ENCODE data around the gene LTBP2.

LTBP2 gene

DNA sequence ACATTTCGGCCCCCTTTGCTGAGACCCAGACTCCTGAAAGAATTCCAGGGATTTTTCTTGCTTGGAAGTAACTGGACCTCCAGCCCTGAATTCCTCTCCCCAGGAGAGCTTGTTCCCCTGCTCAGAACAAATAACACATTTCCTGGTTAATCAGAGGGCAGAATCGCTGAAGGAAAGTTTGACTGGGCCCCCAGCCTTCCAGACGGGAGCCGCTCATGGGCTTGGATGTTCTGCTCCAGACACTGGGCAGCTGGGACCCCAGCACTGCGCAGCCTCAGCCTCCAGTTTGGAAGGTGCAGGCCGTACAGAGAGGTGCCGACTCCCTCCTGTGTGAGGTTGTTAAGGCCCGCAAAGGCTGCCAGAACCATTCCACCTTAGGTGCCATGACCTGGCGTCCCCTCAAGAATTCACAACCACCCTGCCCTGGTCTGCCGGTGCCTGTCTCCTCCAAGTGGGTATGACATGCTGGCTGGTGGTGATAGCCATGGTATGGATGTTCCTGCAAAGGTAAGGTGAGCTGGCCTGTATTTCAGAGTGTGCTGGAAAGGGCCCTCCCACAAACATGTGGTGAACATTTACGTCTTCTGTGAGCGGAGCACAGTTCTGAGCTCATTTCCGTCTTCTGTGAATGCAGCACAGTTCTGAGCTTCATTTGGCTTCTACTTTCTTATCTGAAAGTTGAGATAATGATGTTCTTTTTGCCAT is 5.1 kb upstream of the LTBP2 start:
- Histone ChIP-seq H3K9me3 (ENCODE audit: control insufficient read depth, low read length) (no peaks in the 10 kb centered on the region), H3K36me3 (ENCODE audit: control insufficient read depth, insufficient read depth, low read length) (no peaks in the 10 kb centered on the region), H3K27me3 (ENCODE audit: control insufficient read depth, insufficient read depth, low read length) (peaks cover 51% of the 10 kb centered on the region), H3K9ac (ENCODE audit: low read length) (no peak overlapping the region), H3K4me3 (ENCODE audit: low read length) (no peak overlapping the region), H3K4me1 (ENCODE audit: control insufficient read depth, insufficient read depth, low read length) (peaks cover 33% of the 10 kb centered on the region)

DNA sequence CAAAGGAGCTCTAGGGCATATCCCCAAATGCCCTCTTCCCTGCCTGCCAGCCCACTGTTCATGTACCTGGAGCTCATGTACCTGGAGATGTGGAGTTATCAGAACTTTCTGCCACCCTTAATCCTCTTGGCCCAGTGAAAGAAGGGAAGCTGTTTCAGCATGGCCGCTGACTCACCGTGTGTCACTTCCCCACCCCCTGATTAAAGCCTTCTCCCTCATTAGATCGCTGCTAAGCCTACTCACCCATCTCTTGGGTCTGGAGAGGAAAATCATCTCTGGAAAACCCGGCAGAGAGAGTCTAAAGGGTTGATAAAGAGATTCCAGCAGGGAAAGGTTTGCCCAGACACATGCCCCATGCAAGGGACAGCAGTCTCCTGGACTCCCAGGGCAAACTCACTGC is 4.5 kb upstream of the LTBP2 start:
- no peaks in the 10 kb centered on the region for H3K9me3 ChIP-seq (ENCODE audit: control insufficient read depth, low read length)
- H3K9ac ChIP-seq (ENCODE audit: low read length) = no peak overlapping the region
- no peaks in the 10 kb centered on the region for H3K36me3 ChIP-seq (ENCODE audit: control insufficient read depth, insufficient read depth, low read length)
- H3K4me1 ChIP-seq (ENCODE audit: control insufficient read depth, insufficient read depth, low read length) = peaks cover 35% of the 10 kb centered on the region
- no peak overlapping the region for H3K4me3 ChIP-seq (ENCODE audit: low read length)
- peaks cover 52% of the 10 kb centered on the region for H3K27me3 ChIP-seq (ENCODE audit: control insufficient read depth, insufficient read depth, low read length)

DNA sequence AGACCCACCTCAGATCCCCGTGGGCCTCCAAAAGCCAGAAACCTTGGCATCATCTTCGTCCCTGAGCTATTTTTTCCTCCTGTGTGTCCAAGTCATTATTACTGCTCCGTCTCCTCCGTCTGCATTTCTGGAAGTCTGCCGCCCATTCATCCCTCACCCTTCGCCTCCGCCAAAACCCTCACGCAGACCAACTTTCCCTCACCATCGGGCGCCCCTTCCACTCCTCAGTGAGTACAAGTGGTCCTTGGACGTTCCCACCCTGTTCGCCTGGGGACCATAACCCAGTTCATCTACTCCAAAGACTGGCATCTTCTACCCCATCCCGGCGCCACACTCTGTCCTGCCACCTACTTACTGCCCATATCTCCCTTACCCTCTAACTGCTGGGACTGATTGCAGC is 3.7 kb upstream of the LTBP2 start:
- Histone ChIP-seq H3K9me3 (ENCODE audit: control insufficient read depth, low read length) (no peaks in the 10 kb centered on the region), H3K27me3 (ENCODE audit: control insufficient read depth, insufficient read depth, low read length) (peaks cover 60% of the 10 kb centered on the region), H3K4me3 (ENCODE audit: low read length) (no peak overlapping the region), H3K4me1 (ENCODE audit: control insufficient read depth, insufficient read depth, low read length) (peaks cover 35% of the 10 kb centered on the region), H3K9ac (ENCODE audit: low read length) (no peak overlapping the region), H3K36me3 (ENCODE audit: control insufficient read depth, insufficient read depth, low read length) (no peaks in the 10 kb centered on the region)

DNA sequence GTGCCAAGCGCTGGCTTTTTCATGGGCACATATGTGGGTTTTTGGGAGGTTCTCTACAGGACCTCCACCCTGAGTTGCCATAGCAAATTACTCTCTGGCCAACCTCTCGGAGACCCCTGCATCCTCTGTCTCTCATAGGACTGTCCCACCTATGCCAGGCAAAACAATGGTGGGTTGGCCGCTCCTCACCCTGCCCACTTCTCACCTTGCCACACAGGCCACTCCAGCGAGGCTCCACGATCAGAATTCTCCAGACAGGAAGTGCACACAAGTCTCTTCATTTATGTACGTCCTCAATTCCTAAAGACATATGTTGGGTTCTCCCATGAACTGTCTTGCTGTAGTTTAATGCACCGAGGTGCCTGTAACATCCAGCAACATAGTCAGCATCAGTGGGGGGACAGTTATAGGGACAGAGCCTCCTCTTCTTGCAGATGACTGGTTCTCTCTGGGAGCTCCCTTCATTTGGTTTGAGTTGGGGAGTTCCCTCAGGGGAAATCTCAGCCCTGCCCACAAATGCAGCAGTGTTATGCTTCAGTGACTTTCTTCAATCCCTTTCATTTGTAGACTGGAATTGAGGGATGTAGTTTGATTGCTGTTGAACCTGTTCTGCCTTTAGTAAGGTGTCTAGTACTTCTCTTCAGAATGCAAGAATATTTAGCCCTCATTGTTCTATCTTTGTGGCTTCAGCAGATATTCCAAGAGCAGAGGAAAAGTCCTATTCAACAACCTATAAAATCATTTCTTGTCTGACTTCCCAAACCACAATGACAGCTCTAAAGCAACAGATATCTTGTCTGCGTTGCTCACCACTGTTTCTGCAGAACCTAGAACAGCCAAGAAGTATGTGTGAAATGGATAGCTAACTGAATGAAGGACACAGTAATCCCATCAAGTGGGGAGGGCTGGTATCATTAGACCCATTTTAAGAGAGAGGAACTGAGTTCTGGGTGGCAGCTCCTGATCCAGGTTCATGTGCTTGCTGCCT is 2.8 kb upstream of the LTBP2 start:
- Histone ChIP-seq H3K36me3 (ENCODE audit: control insufficient read depth, insufficient read depth, low read length) (no peaks in the 10 kb centered on the region), H3K9me3 (ENCODE audit: control insufficient read depth, low read length) (no peaks in the 10 kb centered on the region), H3K27me3 (ENCODE audit: control insufficient read depth, insufficient read depth, low read length) (peaks cover 59% of the 10 kb centered on the region), H3K4me1 (ENCODE audit: control insufficient read depth, insufficient read depth, low read length) (peaks cover 27% of the 10 kb centered on the region), H3K4me3 (ENCODE audit: low read length) (no peak overlapping the region), H3K9ac (ENCODE audit: low read length) (no peak overlapping the region)

DNA sequence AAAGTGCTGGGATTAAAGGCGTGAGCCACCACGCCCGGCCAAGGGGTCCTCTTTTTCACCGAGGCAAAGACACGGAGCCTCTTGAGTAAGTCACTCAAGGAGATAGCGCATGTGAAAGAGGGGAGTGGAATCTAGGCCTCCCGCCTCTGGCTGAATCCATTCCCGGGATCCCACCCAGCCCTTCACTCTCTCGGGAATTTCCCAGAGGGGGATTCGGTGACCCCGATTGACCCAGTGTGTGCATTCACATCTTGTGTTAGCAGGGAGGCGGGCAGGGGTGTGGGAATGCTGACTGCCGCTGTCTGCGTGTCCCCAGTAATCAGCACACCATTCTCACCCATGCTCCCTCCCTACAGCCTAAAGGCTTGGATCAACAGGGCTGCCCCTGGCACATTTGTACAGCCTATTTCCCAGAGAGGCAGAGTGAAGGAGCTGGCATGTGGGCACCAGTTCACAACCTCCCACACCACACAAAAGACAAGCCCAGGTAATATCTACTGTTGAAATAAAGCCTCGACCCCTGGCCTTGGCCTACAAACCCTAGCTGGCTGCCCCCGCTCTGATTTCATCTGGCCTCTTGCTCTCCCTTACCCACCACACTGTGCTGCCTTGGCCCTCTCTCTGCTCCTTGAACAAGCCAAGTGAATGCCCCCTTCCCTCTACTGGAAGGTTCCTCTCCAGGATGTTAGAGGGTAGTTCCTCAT is 1.3 kb upstream of the LTBP2 start:
- Histone ChIP-seq H3K4me1 (ENCODE audit: control insufficient read depth, insufficient read depth, low read length) (peaks cover 16% of the 10 kb centered on the region), H3K4me3 (ENCODE audit: low read length) (no peak overlapping the region), H3K27me3 (ENCODE audit: control insufficient read depth, insufficient read depth, low read length) (peaks cover 59% of the 10 kb centered on the region), H3K9me3 (ENCODE audit: control insufficient read depth, low read length) (no peaks in the 10 kb centered on the region), H3K9ac (ENCODE audit: low read length) (no peak overlapping the region), H3K36me3 (ENCODE audit: control insufficient read depth, insufficient read depth, low read length) (no peaks in the 10 kb centered on the region)

DNA sequence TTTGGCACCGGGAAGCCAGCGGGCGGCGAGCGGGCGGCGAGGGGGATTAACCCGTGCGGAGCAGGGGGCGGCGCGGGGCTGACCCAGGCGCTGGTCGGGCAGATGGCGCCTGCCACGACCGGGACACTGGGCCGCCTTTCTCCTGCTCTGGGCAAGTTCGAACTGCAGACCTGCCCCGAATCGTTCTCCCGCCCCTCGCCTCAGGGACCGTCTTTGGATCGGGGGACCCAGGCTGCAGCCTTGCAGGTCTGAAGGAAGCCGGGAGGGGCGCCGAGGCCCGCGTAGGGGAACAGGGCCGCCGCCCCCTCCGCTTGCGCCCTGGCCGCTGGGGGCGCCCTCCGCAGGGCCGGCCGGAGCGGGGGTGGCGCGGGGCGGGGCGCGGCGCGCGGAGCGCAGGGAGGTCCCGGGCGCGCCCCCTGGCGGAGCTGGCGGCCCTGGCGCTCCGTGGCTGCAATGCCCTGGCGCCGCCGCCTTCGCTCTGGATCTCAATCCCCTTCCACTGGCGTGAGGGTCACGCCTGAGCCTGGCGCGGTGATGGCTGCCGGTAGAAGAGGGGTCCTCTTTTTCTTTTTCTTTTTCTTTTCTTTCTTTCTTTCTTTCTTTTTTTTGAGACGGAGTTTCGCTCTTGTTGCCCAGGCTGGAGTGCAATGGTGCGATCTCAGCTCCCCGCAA is 449 bp upstream of the LTBP2 start:
- no peaks in the 10 kb centered on the region for H3K9me3 ChIP-seq (ENCODE audit: control insufficient read depth, low read length)
- peak overlapping the region; percentile 34 for H3K9ac ChIP-seq (ENCODE audit: low read length)
- no peak overlapping the region for H3K4me3 ChIP-seq (ENCODE audit: low read length)
- H3K27me3 ChIP-seq (ENCODE audit: control insufficient read depth, insufficient read depth, low read length) = peaks cover 59% of the 10 kb centered on the region
- peaks cover 12% of the 10 kb centered on the region for H3K4me1 ChIP-seq (ENCODE audit: control insufficient read depth, insufficient read depth, low read length)
- no peaks in the 10 kb centered on the region for H3K36me3 ChIP-seq (ENCODE audit: control insufficient read depth, insufficient read depth, low read length)

DNA sequence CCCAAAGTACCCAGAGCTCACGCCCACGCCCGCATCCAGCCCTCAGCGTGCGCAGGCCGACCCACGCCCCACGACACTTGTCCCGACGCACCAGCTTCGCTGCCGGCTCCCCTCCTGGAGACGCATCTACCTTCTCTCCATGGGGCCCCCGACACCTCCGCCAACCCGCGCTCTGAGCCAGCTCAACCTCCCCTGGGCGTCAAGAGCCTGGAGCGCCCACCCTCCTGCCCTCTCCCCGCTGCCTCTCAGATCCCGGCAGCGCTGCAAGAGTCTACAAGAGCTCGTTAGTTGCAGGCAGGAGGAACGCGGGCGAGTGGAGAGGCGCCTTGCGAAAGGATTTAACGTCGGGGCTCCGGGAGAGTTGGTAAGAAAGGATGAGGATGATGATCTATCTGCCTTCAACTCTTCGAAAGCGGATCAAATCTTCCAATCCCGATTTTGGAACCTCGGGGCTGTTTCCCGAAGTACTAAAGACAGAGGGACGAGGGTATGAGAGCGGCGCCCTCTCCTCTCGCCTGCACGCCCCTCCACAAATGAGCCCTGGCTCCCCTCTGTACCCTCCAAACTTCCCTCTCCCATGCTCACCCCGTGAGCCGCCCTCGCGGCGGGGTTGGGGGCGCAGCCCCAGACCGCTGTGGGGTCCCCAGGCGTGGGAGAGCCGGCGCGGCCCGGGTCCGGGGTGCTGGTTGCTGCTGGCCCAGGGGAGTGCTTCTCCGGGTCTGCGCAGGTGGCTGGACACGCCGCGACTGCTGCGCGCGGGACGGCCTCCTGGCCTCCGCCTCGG is 979 bp downstream of the LTBP2 start:
- no peaks in the 10 kb centered on the region for H3K36me3 ChIP-seq (ENCODE audit: control insufficient read depth, insufficient read depth, low read length)
- H3K9ac ChIP-seq (ENCODE audit: low read length) = no peak overlapping the region
- no peaks in the 10 kb centered on the region for H3K9me3 ChIP-seq (ENCODE audit: control insufficient read depth, low read length)
- peaks cover 48% of the 10 kb centered on the region for H3K27me3 ChIP-seq (ENCODE audit: control insufficient read depth, insufficient read depth, low read length)
- H3K4me3 ChIP-seq (ENCODE audit: low read length) = no peak overlapping the region
- H3K4me1 ChIP-seq (ENCODE audit: control insufficient read depth, insufficient read depth, low read length) = peaks cover 4% of the 10 kb centered on the region

DNA sequence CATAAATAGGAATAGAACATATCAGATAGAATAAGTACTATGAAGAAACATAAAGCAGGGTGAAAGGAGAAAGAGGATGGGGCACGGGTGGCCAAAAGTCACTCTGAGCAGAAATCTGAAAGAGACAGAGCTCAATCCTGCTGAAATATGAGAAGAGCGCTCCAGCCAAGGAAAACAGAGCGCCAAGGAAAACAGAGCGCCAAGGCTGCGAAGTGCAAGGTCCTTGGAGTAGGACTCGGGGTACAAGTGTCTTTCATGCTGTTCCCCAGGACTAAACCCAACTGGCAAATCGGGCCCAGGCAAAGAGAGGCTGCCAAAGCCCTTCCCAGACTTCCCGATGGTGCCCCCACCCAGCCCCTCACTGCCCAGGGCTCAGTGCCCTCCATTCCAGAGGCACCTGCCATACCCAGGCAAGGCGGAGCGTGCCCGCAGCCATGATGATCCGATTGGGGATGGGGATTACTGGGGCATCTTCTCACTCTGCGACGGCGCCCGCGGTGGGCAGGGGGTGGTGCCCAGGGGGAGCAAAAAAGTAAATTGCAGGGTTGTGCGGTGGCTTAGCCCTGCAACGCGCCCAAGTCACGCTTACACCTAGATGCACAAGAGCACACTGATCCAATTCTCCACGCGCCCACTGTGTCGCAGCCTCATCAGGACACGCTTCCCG is 1.7 kb downstream of the LTBP2 start:
- no peak overlapping the region for H3K4me3 ChIP-seq (ENCODE audit: low read length)
- H3K36me3 ChIP-seq (ENCODE audit: control insufficient read depth, insufficient read depth, low read length) = no peaks in the 10 kb centered on the region
- H3K27me3 ChIP-seq (ENCODE audit: control insufficient read depth, insufficient read depth, low read length) = peaks cover 42% of the 10 kb centered on the region
- H3K4me1 ChIP-seq (ENCODE audit: control insufficient read depth, insufficient read depth, low read length) = peaks cover 6% of the 10 kb centered on the region
- no peaks in the 10 kb centered on the region for H3K9me3 ChIP-seq (ENCODE audit: control insufficient read depth, low read length)
- no peak overlapping the region for H3K9ac ChIP-seq (ENCODE audit: low read length)

DNA sequence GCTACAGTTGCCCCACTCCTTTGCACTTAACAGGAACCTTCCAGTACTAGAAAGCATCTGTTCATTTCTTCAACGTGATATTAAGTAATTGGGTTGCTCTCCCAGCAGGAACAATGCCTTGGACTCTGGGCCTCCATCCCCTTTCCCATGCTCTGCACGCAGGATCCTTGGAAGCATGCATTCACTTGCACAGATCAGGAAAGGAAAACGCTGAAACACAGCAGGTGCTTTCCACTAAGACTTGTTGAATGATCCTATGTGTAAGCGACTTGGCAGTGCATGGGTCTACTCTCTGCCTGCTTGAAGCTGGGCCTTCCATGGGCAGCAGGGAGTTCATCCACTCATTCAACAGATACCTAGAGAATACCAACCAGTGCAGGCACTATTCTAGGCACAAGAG is 2.3 kb downstream of the LTBP2 start:
- no peak overlapping the region for H3K4me3 ChIP-seq (ENCODE audit: low read length)
- H3K36me3 ChIP-seq (ENCODE audit: control insufficient read depth, insufficient read depth, low read length) = no peaks in the 10 kb centered on the region
- no peak overlapping the region for H3K9ac ChIP-seq (ENCODE audit: low read length)
- peaks cover 36% of the 10 kb centered on the region for H3K27me3 ChIP-seq (ENCODE audit: control insufficient read depth, insufficient read depth, low read length)
- H3K4me1 ChIP-seq (ENCODE audit: control insufficient read depth, insufficient read depth, low read length) = peaks cover 7% of the 10 kb centered on the region
- H3K9me3 ChIP-seq (ENCODE audit: control insufficient read depth, low read length) = no peaks in the 10 kb centered on the region

DNA sequence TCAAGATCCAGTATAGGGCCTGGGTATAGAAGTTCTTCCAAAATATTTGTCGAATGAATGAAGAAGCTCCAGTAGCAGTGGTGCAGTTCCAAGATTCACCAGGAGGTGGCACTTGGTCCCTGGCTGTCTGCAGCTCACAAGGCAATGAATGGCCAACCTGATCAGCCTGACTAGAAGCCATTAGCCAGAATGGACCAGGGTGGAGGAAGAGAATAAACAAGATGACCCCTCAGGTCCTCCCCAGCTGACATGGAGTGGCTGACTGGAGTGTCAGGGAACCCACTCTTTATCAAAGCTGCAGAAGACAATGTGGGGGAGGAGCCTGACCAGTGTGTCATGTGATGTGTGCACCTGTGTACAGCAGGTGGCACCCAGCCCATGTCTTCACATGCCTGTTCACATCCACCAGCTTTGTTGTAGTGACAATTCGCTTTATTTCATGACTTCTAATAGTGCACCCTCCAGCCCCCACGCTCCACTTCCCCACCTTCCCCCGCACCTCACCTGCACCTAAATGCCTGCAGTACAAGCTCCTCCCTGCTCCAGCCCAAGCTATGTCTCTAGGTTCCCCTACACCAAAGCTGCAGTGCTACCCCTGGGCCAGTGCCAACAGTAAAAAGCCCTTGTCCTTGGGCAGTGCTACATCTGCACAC is 3.0 kb downstream of the LTBP2 start:
- Histone ChIP-seq H3K9me3 (ENCODE audit: control insufficient read depth, low read length) (no peaks in the 10 kb centered on the region), H3K4me3 (ENCODE audit: low read length) (no peak overlapping the region), H3K36me3 (ENCODE audit: control insufficient read depth, insufficient read depth, low read length) (no peaks in the 10 kb centered on the region), H3K27me3 (ENCODE audit: control insufficient read depth, insufficient read depth, low read length) (peaks cover 31% of the 10 kb centered on the region), H3K9ac (ENCODE audit: low read length) (no peak overlapping the region), H3K4me1 (ENCODE audit: control insufficient read depth, insufficient read depth, low read length) (peaks cover 7% of the 10 kb centered on the region)
